PC-9 (cell line): ENCODE measurements around the gene TADA2B.

Source experiments
- EZH2 ChIP-seq: fragments of 200-600 bp; sonication (generic); IDR thresholded peaks from 2 replicates; pipeline ENCODE4 v1.8.0; 2017; ENCODE audit warnings: antibody characterized with exemption, low read depth
- TF ChIP-seq, protein P1 (sequence below): fragments of 200-600 bp; sonication (generic); conservative IDR thresholded peaks from 2 replicates; pipeline ENCODE4 v1.6.1; 2017; ENCODE audit warnings: mixed run types, antibody characterized with exemption, mild to moderate bottlenecking, moderate library complexity

DNA sequence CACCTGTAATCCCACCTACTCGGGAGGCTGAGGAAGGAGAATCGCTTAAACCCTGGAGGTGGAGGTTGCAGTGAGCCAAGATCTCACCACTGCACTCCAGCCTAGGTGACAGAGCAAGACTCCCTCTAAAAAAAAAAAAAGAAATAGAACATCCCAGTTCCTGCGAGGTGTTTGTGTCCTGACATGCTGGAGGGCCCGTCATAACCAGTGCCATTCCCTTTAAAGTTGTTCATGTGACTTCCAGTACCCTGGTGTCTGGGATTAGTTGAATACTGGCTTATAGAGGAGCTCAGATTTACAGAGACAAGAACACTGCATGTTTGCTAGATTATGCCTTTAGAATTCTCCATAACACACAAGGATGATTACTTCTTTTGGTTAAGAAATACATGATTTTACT, 37.6 kb upstream of the TADA2B start:
- TF ChIP-seq, protein P1, sequence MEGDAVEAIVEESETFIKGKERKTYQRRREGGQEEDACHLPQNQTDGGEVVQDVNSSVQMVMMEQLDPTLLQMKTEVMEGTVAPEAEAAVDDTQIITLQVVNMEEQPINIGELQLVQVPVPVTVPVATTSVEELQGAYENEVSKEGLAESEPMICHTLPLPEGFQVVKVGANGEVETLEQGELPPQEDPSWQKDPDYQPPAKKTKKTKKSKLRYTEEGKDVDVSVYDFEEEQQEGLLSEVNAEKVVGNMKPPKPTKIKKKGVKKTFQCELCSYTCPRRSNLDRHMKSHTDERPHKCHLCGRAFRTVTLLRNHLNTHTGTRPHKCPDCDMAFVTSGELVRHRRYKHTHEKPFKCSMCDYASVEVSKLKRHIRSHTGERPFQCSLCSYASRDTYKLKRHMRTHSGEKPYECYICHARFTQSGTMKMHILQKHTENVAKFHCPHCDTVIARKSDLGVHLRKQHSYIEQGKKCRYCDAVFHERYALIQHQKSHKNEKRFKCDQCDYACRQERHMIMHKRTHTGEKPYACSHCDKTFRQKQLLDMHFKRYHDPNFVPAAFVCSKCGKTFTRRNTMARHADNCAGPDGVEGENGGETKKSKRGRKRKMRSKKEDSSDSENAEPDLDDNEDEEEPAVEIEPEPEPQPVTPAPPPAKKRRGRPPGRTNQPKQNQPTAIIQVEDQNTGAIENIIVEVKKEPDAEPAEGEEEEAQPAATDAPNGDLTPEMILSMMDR: no peak
- TF ChIP-seq EZH2: no peak
